GM21528 (cell line): ENCODE results near the gene SNAPC4.

Experiments
- ATAC-seq: cut with Tn5 transposase; IDR thresholded peaks from one replicate; pipeline ENCODE4 v1.9.1; 2021; ENCODE audit warnings: mild to moderate bottlenecking, moderate library complexity; ENCODE audit not compliant: unreplicated experiment, low FRiP score

The SNAPC4 gene

DNA sequence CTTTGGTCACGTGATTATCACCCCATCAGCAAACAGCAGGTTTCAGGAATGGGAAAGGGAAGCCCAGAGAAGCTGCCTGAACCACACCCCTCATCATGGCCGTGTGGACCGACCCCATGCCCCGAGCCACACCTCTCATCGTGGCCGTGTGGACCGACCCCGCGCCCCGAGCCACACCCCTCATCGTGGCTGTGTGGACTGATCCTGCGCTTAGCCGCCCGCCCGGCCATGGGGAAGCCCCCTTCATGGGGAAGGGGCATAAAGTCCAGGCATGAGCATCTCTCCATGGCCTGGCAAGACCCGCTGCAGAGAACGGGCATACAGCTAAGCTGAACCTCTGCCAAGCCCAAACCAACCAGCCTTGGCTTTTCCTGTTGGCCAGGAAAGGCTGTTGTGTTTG, 6.4 kb downstream of the SNAPC4 start:
- ATAC-seq, result no peak

DNA sequence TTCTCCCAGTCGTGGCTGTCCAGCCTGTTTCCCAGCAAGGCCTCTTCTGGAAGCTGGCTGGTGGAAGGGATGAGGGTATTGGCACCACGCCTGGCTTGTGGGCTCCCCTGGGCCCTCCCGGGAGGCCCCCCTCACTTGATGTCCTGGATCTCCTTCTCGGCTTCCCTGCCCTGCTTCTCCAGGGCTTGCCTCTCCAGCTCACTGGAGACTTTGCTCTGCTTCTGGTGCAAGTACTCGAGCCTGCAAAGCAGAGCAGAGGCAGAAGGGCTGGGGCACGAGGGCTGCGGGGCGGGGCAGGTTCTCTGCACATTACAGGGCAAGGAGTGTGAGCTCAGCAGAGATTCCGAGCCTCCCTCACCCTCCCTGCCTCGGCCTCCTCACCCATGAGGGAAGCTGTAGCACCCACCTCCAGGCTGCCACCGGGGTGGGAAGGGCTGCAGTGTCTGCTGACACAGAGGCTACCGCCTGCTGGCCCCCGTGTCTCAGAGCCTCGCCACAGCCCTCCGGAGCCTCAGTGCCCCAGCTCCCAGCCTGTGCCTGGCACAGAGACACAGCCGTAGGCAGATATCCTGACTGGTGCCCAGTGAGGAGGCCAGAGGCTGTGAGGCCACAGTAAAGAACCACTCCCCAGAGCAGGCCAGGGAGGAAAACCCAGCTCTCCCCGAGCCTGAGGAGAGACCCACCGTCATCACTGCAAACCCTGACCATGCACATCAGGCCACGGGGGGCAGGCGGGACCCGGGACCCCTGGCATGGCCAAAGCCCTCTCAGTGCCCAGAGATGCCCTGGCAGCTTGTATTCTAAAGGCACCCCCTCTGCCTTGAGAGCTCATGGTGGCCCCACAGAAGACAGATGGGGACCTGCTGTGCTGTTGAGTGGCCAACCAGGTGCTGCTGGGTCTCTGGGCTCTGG, 7.2 kb downstream of the SNAPC4 start:
- no peak for ATAC-seq

DNA sequence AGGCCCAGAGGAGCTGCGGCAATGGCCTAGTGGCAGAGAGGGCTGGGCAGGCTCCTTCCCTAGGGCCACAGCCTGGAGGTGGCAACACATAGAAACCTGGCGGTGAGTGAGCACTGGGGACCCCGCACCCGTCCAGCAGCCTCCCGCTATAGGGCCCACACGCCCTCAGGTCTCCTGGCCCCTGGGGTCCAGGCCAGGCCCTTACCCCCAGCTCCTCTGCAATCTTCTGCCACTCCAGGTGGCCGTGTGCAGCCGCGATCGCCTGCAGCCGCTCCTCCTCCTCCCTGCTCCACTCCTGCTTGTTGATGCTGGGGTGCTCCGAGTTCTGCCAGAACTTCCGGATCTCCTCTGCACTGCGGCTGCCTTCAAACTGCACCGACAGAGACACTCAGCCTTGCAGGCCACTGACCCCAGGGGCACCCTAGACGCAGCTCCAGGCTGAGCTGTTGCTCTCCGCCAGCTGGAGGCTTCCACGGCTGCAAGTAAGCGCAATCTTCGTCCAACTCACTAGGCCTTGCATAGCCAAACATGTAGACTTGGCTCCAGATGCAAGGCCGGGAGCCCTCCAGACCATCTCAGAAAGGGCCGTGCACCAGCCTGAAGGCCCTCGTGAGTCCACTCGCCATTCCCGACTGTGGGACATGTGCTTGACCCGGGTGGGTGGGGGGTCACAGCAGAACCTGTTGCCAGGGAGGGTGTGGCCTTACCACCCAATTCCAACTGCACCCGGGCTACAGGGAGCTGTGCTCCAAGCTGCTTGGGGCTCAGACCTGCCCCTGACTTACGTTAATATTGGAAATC, 8.0 kb downstream of the SNAPC4 start:
- no peak for ATAC-seq

DNA sequence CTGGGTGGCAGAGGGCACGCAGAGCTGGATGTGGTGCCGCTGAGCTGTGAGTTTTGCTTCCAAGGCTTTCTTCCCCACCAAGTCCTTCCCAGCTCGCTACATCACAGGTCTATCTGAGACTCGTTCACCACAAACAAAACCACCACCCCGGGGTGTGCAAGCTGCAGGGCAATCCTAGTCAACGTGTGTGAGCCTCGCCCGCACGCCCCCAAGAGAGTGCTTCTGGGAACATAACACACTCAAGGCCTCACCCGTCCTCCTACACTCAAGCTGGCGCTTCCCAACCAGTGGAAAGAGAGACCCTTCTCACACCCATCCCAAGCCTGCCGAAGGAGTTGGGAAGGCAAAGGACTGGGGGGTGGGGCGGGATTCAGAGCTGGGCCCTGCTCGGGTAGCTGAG, 10.6 kb downstream of the SNAPC4 start:
- ATAC-seq, result no peak

DNA sequence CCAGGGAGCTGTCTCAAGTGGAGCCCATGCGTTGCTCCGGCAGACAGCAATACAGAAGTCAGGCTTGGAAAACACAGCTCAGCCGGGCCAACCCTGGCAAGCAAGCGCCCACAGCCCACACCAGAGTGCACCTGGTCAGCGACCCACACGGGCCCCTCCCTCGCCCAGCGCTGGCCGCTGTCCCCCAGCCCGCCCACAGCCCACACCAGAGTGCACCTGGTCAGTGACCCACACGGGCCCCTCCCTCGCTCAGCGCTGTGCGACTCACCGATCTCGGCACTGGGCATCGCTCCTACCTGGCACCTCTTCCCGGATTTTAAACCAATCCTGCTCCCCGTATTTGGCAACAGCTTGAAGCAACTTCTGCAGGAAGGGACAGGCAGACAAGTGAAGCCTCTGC, 12.8 kb downstream of the SNAPC4 start:
- no peak for ATAC-seq

DNA sequence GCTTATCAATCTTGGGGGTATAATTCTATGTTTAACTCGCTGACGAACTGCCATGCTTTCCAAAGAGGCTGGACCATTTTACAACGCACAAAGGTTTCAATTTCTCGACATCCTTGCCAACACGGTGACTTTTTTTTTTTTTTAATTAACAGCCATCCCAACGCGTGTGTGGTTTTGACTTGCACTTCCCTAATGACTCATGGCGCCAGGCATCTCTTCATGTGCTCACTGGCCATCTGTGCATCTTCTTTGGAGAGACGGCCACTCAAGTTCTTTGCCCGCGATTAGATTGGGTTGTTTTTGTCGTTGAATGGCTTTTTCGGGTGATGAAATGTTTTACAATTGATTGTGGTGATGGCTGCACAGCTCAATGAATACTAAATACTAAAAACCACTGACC, 14.0 kb downstream of the SNAPC4 start:
- no peak for ATAC-seq

DNA sequence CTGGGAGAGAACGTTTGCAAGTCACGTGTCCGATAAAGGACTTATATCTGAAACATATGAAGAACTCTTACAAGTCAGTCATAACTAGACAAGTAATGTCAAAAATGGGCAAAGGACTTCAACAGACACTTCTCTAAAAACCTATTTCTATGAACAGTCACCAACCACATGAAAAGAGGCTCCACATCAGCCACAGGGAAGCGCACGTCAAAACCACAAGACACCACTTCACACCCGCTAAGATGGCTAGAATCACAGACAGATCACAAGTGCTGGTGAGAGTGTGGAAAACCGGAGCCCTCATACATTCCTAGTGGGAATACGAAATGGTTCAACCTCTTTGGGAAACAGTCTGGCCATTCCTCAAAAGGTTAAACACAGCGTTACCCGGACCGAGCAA, 15.0 kb downstream of the SNAPC4 start:
- ATAC-seq, result no peak

DNA sequence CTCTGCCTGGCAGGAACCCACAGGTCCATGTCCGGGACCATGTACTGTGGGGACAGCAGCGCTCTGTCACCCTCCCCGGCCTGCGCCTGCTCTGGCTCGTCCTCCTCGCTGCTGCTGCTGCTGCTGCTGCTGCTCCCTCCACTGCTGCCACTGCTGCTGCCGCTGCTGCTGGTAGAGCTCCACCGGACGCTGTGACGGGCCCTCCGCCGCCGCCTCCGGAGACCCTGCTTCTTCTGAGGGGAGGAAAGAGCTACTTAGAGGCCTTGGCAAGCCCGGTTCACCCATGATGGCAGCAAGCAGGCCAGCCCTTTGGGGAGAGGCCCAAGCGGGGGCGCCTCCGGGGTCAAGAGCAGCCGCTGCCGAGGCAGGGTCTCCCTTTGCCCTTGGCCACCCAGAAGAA, 16.5 kb downstream of the SNAPC4 start:
- no peak for ATAC-seq

DNA sequence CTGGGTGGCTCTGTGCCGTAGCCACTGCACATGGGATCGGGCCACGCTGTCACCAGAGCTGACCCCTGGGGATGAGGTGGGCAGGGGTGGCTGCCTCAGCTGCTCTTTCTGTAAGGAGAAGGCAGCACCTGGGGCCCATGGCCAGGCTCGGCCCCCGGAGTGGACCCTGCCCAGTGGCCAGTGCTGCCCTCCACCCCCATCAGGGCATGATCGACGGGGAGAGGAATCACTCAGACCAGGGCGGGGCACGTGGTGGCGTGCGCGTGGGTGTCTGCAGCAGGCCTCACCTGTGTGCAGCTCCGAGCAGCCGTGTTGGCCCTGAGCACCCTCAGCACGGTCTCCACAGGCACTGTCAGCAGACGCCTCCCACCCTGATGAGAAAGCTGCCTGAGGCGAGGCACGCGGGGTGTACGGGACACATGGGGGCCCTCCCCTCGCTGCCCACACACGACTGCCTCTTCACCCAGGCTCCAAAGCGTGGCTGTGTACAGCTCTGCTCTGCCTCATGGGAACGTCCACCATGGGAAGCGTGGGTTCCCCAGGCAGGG, 17.9 kb downstream of the SNAPC4 start:
- no peak for ATAC-seq

DNA sequence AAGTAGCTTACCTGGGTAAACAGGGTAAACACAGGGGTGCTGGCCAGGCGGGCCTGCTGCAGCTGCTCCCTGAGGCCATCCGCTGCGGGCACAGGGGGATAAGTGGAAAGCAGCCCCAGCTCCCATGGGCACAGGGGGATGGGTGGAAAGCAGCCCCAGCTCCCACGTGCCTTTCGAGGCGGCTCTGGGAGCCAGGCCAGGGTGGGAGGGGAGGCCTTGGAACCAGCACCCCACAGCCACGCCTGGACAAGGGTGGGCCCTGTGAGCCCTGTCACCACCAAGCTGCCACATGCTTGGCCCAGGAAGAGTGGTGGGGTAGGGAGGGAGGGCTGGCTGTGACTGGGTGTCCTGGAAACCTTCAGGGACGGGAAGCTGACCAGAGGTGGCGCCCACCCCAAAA, 18.7 kb downstream of the SNAPC4 start:
- ATAC-seq, result no peak

DNA sequence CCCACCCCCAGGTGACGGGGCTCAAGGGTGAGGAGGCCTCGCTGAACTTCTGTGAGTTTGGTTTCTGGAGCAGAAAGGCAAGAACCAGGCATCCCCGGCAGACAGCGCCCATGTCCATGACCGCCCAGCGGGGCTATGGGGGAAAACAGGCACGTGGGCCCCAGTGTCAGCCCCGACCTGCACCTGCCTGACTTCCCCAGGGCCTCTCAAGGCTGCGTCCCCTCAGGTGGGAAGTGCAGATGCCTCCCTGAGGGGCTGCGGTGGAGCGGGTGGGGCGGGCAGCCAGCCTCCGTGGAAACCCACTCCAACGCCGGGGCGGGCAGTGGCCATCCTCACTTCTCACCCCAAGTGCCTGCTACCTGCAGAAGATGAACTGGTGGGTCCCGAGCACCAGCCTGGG, 19.6 kb downstream of the SNAPC4 start:
- no peak for ATAC-seq

DNA sequence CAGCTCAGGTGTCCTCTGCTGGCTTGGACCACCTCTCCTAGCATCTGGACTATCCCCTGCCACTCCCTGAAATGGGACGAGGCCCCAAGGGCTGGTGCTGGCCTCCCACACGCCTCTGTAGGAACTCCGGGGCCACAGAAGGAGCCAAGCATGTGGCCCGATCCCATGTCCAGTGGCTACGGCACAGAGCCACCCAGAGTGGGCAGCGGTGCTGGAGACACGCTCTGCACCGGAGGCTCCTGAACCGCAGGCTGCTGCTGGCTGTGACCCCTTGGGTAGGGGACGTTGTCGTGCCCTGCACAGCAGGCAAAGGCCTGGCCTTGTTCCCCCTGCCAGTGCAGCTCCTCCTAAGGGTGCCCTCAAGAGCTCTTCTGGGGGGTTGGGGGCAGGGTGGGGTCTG, 20.1 kb downstream of the SNAPC4 start:
- no peak for ATAC-seq

DNA sequence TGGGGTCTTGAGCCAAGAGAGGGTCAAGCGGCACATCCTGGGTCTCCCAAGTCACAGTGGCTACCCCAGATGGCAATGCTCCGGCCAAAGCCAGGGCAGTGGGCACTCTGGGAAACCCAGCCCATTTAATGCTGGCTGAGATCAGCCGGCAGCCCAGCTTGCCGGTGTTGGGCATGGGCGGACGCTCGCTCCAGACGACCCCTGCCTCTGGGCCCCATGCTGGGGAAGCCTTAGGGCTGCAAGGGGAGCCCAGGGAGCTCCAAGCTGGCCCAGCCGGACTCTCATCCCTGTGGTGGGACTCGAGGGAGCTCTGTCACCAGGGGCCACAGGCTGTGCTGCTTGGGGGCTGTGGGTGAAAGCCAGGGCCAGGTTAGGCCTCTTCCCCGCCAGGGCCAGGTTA, 20.6 kb downstream of the SNAPC4 start:
- ATAC-seq, result no peak

DNA sequence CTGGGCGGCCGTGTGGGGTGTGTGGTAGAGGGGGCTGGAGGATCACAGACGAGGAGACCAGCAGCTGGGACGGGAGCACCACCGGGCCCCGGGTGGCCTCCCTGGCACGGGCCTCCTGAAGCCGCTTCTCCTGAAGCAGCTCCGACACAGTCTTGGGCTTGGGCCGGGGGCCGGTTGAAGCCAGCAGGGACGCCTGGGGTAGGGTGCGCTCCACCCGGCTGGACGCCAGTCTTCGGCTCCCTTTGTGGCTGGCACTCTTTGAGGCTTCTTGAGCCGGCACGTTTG, 21.0 kb downstream of the SNAPC4 start:
- ATAC-seq, result no peak

DNA sequence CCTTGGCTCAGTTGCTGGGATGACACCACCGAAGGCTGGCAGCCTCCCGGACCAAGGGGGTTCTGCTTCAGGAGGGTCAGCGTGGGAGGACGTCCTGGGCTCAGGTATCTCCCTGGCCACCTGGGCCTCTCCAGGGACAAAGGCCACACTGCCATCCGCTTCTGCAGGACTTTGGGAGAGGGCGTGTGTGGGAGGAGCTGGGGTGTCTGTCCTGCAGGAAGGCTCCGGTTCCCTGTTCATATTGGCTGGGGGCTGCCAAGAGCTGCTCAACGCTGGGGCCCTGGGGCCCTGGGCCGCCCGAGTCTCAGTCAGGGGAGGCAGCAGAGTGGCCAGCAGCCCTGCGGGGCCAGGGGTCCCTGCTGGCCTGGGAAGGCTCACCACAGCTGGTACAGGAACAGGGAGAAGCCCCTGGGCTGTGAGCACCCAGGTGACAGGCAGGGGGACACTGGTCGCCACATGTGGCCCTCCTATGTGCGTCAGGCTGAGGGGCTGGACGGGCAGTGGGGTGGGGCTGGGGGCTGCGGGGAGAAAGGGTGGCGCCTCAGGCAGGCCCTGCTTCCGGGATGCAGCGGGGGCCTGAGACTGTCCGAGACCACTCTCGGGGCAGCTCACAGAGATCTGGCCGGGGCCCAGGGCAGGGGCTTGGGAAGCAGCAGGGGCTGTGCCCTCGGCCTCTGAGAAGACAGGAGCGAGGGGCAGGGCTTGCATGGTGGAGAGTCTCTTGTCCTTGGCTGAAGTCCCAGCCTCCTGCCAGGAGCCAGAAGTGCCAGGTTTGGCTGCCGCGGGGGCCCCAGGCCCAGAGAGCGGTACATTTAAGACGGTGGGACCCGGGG, 21.6 kb downstream of the SNAPC4 start:
- no peak for ATAC-seq

DNA sequence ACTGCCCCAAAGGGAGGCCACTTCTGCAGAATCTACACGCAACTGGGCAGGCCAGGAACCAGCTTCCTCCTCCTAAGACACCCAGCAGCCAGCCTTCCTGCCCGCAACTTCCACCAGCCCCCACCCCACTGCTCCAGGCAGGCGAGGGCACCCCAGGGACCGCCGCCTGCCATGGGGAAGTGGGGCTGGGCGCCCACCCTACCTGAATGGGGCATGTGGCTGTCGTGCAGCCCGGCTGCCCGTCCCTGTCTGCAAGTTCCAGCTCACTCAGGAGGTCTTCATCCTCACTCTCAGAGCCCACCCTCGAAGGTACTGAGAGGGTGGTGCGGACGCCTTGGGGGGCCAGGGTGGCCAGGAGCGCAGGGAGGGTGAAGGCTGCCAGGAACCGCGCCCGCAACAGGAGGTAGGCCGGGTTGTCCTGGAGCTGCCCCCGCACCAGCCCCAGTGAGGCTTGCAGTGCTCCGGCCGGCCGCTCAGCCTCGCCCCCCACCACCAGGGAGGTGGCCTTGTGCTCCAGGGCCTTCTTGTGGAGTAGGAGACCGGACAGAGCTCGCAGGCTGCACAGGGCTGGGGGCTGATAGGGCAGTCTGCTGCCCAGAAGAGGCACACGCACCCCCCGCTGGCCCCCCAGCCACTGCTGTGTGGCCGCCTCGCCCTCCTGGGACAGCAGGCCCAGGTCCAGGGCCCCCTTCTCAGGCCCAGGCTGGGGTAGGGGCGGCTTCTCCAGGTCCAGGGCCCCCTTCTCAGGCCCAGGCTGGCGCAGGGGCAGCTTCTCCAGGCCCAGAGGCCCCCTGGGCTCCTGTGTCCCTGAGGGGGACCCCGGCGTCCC, 22.4 kb downstream of the SNAPC4 start:
- no peak for ATAC-seq

DNA sequence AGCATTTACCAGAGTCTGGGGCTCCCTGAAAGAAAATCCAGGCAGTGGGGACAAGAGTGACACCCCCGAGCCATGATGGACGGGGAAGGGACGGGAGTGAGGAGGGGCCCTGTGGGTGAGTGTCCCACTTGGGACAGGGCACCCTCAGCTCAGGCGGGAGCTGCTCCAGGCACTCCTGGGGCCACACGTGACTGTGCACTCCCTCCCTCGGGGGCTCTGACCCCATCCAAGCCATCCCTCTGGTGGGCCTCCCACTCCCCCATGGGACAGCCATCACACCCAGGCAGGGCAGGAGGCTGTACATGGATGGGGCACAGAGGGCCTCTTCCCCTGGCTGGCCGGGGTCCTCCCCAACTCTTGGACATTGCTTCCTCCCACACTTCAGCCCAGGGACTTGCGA, 23.5 kb downstream of the SNAPC4 start:
- ATAC-seq, result no peak

DNA sequence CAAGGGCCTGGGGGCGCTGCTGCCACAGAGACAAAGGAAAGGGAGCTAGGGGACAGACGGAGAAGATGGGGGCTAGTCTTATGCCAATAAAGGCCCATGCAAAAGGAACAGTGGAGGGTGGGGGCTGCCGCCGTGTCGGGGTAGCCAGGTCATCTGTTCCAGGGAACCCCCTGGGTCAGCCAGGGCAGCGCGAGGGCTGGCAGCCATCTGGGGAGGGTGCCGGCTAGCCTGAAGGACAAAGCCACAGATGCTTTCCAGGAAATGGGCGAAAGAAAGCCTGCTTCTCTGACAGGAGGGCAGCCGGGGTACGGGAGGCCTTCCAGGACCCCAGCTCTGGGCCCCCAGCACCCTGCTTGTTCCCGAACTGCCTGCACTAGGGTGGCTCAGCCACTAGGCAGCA, 24.9 kb downstream of the SNAPC4 start:
- no peak for ATAC-seq

DNA sequence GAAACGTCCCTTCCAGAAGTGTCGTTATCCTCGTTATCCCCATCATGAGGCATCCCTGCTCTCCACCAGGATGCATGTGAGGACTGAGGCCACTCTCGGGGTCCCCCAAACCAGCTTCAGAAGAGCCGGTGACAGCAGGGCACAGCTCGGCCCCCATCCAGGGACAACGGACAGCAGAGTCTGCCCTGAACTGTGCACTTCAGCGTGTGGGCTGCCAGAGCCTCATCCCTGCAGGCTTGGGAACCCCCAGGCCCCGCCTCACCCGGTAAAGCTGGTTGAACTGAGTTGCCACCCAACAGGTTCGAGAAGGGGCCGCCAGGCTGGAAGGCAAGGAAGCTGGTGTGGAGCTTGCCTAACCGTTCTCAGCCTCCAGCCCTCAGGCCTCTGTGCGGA, 25.8 kb downstream of the SNAPC4 start:
- ATAC-seq, result no peak
